Pulmonary artery endothelial cell (primary cell): ENCODE data around the gene CCNY. TPM values are rescaled to one million over a fixed set of nuclear protein-coding genes. Genes with fewer than 3 reads are reported as not detected.

Experiments used
- DNase-seq: peaks from one replicate; pipeline ENCODE4 v3.0.0-alpha.2; 2011; ENCODE audit warnings: low read depth, low spot score
- total RNA-seq: library from RNA; depleted of rRNA; stranded (reverse); fragments of >200 nt; gene quantifications from 2 replicates; pipeline ENCODE4 v1.2.3, GENCODE V29; 2014

The CCNY gene
- total RNA-seq, 1 donor from 2014 or later: 93.8 TPM

GRCh38 chr10:35546824-35547225 lies 210.5 kb downstream of the CCNY start:
- no peak for DNase-seq

DNA sequence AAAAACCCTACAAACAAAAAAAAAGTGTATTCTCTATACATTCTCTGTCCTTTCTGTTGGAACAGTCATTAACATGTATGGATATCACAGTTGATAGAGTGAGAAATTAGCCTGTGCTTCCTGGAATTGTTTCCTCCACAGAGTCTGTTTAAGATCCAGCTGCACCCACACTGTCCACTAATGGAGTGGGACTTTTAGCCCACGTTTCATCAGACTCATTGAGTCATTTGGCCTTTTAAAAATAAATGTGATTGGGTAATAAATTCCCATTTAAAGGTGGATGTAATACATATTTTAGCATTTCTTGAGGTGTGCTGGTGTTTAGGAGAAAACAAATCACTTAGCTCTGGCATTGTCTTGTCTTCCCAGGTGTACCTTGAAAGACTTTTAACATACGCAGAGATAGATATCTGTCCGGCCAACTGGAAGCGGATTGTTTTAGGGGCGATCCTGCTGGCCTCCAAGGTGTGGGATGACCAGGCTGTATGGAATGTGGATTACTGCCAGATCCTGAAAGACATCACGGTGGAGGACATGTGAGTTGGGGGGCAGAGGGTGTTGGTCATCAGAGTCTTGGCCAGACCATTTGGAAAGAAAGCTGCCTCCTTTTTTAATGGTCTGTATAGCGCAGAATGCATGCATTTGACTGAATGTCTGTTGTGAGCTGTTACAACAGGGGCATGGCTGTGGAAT lies 216.5 kb downstream of the CCNY start:
- no peak for DNase-seq

- DNase-seq: no peak
Observed at GRCh38 chr10:35554036-35554435, 217.7 kb downstream of the CCNY start.

DNA sequence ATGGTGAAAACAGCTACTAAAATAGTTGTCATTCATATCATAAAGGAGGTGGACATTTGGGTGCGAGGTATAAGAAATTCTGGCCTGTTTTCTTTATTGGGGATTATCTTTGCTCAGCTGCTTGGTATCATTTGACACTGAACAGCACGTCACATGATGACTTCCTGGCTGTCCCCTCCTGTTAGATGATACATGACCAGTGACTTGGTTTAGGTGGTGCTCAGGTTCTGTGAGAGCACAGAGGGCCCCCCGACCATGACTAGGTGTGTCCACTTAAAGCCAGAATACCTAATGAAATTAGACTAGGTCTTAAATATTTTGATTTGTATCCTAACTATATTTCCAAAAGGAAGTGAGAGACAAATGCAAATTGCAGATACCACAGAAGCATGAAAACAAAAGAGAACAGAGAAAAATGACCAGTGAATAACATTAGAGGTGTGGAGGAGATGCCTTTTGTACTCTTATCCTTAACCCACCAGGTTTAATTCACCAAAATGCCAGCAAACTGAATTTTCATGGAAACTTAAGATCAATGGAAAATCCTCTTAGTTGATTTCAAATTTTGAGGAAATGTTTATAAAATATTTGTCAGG lies 218.2 kb downstream of the CCNY start:
- no peak for DNase-seq

GRCh38 chr10:35555962-35556930 lies 219.9 kb downstream of the CCNY start:
- no peak for DNase-seq

- no peak for DNase-seq
Observed at GRCh38 chr10:35558276-35558675, 222.0 kb downstream of the CCNY start.

DNA sequence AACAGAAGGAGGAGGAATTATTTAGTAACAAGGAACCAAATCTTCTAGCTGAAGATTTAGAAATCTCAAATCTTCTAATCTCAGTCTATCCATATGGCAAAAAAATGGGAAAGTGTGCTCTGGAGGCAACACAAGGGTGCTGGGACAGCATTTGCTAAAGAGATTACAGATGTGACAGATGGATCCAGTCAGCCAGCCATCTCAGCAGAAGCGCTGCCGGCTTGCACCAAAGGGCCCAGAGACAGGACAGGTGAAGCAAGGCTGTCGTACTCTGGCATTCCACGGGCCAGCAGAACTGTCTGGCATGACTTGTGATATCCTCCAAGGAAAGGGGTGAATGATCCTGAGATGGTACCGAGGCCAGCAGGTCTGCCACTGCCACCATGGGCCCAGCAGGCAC lies 223.1 kb downstream of the CCNY start:
- DNase-seq: no peak

- no peak for DNase-seq
Observed at GRCh38 chr10:35561715-35562114, 225.4 kb downstream of the CCNY start.

DNA sequence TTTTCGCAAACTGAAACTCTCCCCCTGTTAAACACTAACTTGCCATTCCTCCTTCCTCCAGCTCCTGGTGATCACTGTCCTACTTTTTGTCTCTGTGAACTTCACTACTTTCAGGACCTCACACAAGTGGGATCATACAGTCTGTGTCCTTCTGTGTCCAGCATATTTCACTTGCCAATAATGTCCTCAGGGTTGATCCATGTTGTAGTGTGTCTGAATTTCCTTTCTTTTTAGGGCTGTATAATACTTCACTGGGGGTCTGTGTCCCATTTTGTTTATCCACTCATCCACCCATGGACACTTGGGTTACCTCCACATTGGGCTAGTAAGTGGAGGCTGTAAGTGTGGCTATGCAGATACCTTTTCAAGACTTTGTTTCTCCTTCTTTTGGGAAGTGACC lies 226.1 kb downstream of the CCNY start:
- DNase-seq: no peak

DNA sequence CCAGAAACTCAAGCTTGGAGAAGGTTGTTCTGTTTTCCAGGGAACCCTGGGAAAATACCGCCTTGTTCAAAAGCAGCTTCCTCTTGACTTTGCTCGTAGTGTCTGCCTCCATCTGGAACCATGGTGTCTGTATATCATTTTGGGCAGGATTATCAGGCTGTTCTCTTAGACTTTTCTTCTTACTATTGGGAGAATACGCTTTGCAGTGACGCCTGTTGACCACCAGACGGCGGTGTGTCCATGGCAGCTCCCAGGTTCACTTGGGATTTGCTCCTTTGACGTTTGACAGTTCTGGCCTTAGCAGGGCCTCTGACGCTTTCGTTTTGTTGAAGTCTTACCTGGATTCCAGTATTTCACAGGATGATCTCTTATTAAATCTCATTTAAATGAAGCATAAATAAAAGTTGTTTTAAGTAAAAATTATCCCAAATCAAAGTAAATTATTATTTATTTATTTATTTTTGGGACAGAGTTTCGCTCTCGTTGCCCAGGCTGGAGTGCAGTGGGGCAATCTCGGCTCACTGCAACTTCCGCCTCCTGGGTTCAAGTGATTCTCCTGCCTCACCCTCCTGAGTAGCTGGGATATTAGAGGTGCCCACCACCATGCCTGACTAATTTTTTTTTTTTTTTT lies 227.1 kb downstream of the CCNY start:
- DNase-seq: peak; percentile 41

DNA sequence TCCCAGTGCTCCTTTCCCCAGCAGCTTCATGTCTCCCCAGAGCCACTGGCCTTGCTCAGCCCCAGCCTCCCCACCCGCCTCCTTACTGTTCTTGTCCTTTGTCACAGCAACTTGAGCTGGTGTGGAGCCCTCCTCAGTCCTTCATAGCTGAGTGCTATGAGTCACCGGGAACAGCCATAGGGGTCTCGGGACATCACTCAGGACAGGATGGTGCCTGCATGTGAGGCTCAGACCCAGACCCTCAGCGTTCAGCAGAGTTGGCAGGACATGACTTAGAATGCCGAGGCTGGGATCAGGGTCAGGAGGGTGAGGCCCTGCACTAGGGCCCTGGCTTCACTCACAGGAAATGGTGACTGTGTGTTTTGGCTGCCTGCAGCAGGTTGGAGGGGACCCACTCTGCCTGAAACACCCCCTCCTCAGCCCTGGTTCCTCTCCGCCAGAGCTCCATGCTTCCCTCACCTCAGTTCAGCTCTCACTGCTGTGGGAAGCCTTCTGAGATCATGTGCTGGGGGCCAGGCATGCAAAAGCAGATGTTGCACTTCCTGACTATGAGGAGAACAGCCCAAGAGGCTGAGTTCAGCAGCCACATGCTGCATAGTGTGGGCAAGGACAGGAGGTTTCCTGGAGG lies 228.1 kb downstream of the CCNY start:
- DNase-seq: no peak

- no peak for DNase-seq
Observed at GRCh38 chr10:35565602-35566081, 229.3 kb downstream of the CCNY start.

- DNase-seq: no peak
Observed at GRCh38 chr10:35567951-35568350, 231.6 kb downstream of the CCNY start.

GRCh38 chr10:35568483-35569015 lies 232.2 kb downstream of the CCNY start:
- DNase-seq: no peak

- DNase-seq: no peak
Observed at GRCh38 chr10:35569111-35569707, 232.9 kb downstream of the CCNY start.

DNA sequence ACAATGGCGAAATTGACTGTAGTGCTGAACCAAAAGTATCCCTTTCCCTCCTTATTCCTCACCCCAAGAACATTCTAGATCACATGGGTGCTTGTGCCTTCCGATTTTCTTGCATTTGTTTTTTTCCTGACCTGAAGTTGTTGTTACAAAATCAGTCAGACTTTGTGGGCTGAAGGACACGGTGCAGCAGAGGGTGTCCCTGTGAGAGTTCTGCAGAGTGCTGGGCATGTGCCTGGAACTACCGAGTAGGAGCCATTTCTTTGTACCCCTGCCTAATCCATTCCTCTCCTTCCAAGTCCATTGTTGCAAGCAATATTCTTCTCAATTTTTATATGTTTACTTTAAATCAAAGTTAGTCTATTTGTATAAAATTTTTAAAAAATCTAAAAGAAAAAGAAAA lies 233.5 kb downstream of the CCNY start:
- DNase-seq: no peak

- DNase-seq: no peak
Observed at GRCh38 chr10:35570397-35570796, 234.1 kb downstream of the CCNY start.

DNA sequence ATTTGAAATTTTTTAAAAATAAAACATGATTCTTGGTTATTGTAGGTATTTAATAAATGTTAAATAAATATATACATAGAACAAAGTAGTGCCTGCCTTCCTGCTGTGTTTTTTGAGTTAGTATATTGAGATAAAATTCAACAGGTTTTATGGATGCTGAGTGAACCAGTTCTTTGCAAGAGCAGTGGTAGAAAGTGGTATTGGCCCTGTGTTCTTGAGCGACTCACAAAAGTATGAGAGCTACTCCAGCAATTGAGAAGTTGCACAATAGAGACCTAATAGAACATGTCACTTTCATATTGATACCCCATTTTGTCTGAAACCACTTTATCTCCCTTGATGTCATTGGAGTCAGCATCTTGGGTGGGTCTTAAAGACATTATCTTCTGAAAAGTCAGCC lies 236.3 kb downstream of the CCNY start:
- no peak for DNase-seq

GRCh38 chr10:35573796-35574195 lies 237.5 kb downstream of the CCNY start:
- no peak for DNase-seq

DNA sequence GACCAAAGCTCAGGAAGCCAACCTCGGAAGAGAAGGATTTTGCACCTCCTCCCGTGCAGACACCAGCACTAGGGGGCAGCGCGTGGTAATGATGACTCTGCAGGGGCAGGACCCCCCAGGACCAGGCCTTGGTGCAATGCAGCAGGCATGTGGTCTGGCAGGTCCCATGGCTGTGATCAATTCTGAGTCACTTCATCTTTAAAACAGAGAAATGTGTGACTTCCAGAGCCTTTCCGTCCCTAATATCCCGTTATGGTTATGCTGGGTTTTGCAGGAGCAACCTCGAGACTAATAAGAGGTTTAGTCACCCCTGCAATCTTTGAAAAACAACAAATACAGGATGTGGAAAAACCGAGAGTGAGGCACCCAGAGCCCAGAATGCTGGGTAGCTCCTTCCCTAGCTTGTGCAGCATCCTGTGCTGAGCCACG lies 238.6 kb downstream of the CCNY start:
- DNase-seq: peak; percentile 62
